Right lobe of liver (tissue), 4 donors: ENCODE results near the gene DDIAS.

Source experiments
- CTCF ChIP-seq, 4 donors: fragments of 200-600 bp in 3 of 4; fragments of 450-650 bp in 1 of 4; IDR thresholded peaks; one replicate each; pipeline versions ENCODE4 v1.5.1 to v1.8.0; 2016 to 2022; ENCODE audit warnings: antibody characterized with exemption in 4 of 4, mild to moderate bottlenecking in 2 of 4
- POLR2A ChIP-seq: fragments of 450-650 bp; IDR thresholded peaks from one replicate; pipeline ENCODE4 v1.6.1; 2017; ENCODE audit warnings: antibody characterized with exemption, mild to moderate bottlenecking
- donor health status: DM: no; HTN: no; CAD: no.
- donor health status: DM: no; HTN: no; CAD: no.
- donor health status: DM: no; HTN: yes; CAD: no.

GRCh38 chr11:82980292-82980691 is 78.8 kb downstream of the DDIAS start:
- TF ChIP-seq POLR2A = no peak
- no peak for TF ChIP-seq CTCF (IDR thresholded peaks at IDR 0.05)
